NCI-H2029 (cell line): Measurements from ENCODE around the gene TESPA1.
"Not testable (repeated sequence)": the region's sequence is repeated elsewhere in the genome, so short reads cannot be mapped to it uniquely, and the experiment has no call there.

Experiments used
- DNase-seq: peaks from one replicate; lab custom pipeline; 2025; lab: John Stamatoyannopoulos, UW

The TESPA1 gene

GRCh38 chr12:54945082-54945481, 39.5 kb downstream of the TESPA1 start:
- no peak for DNase-seq

- DNase-seq, result not testable (repeated sequence)
Observed at GRCh38 chr12:54943292-54943691, 41.3 kb downstream of the TESPA1 start.

DNA sequence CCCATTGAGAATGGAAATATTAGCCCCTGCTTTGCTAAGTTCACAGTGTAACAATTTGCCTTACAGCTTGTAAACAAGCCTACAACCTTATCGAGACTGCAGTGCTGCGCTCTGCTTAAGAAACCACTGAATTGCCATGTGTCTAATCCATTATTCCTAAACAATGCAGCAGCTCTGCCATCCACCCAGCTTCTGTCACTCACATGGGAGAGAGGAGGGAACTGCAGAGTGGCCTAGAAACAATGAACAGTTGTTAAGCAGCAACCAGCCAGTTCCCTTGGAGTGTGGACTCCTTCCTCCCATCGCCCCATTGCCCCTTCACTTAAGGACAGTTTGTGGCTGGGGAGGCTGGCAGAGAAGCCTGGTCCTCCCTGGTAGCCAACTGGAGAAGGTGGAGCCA, 42.9 kb downstream of the TESPA1 start:
- DNase-seq, result no peak

DNA sequence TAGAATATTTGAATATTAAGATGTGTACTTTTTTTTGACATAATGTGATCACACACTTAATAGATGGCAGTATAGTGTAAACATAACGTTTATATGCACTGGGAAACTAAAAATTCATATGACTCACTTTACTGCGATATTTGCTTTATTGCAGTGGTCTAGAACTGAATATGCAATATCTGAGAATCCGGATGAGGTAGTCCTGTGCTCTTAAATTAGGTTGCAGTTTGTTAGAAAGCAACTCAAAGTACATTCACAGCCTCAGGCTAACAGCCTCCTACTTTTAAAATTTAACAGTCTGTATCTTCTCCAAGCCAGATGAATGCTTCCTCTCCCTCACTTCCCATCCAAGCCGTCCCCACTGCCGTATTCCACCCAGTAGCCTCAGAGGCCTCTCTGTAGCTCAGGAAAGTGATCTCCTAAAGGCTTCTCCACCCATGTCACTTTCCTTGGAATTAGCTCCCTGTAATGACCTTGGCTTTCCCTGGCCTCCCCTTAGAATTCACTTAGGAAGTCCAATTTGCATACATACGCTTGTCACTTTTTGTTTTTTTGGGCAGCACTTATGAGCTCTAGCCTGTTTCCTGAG, 43.7 kb downstream of the TESPA1 start:
- DNase-seq, result no peak

GRCh38 chr12:54937929-54938328, 46.6 kb downstream of the TESPA1 start:
- DNase-seq, result no peak

- no peak for DNase-seq
Observed at GRCh38 chr12:54937376-54937775, 47.2 kb downstream of the TESPA1 start.

- DNase-seq, result no peak
Observed at GRCh38 chr12:54936736-54937135, 47.8 kb downstream of the TESPA1 start.

GRCh38 chr12:54935235-54935951, 49.2 kb downstream of the TESPA1 start:
- no peak for DNase-seq

- DNase-seq, result no peak
Observed at GRCh38 chr12:54934419-54934818, 50.1 kb downstream of the TESPA1 start.

- peak; percentile 27 for DNase-seq
Observed at GRCh38 chr12:54933376-54933775, 51.2 kb downstream of the TESPA1 start.

DNA sequence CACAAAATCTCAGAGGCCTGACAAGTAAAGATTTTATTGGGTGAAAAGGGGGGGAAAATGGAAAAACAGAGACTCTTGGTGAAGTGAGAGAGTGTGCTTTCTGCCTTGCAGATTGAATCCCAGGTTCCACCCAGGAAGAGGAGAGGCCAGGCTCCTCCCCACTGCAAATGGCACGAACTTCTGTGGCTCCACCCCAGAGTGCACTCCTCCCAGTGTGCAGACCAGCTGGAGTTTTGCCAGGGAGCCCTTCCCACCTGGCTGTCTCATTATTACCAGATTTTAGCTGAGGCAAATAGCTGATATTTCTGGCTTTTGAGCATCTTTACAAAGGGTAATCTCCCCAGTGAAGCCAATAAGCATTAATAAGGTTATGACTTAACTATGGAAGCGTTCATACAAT, 51.9 kb downstream of the TESPA1 start:
- peak; percentile 64 for DNase-seq

DNA sequence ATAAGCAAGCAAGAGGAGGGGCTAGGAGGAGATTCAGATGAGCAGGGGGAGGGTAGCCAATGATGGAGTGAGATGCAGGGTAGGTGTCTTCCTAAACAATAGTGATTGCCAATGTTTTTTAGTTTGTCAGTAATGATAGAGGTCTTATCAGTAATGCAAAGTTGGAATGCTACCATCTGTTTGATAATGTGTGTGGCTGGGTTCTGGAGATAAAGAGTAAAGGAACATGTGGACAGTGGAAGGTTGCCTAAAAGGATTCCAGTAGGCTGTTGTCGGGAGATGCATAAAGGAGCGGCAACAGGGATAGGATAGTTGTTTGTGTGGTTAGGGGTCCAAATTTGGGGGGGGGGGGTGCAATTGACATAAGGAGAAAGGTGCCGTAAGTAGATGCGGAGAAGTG, 52.5 kb downstream of the TESPA1 start:
- DNase-seq, result no peak

- no peak for DNase-seq
Observed at GRCh38 chr12:54929998-54930397, 54.6 kb downstream of the TESPA1 start.

DNA sequence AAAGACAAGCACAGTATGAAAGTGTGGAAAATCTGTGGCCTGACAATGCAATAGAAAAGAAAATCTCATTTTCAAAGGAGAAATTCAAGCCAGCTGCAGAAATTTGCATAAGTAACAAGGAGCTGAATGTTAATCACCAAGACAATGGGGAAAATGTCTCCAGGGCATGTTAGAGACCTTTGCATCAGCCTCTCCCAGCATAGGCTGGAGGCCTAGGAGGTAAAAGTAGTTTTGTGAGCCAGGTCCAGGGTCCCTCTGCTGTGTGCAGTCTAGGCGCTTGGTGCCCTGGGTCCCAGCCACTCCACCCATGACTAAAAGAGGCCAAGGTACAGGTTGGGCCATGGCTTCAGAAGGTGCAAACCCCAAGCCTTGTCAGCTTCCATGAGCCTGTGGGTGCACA, 58.3 kb downstream of the TESPA1 start:
- no peak for DNase-seq

DNA sequence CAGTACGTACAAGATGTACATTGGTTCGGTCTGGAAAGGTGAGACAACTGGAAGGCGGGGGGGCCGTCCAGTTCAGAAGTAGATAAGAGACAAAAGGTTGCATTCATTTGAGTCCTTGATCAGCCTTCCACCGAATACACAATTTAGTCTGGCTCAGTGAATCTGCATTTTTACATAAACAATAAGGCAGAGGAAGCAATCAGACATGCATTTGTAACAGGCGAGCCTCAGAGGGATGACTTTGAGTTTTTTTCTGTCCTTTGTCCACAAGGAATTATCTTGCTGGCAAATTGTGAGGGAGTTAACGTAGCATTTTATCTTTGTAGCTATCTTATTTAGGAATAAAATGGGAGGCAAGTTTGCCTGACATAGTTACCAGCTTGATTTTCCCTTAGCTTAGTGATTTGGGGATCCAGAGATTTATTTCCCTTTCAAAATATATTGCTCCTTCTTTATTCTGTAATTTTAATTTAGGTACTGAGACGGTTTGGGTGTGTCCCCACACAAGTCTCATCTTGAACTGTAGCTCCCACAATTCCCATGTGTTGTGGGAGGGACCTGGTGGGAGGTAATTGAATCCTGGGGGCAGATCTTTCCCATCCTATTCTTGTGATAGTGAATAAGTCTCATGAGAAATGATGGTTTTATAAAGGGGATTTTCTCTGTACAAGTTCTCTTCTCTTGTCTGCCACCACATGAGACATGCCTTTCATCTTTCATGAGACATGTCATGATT, 59.4 kb downstream of the TESPA1 start:
- no peak for DNase-seq

GRCh38 chr12:54917001-54917488, 67.5 kb downstream of the TESPA1 start:
- no peak for DNase-seq
